ENCODE results near the gene ID2.

Gene ID2, protein sequence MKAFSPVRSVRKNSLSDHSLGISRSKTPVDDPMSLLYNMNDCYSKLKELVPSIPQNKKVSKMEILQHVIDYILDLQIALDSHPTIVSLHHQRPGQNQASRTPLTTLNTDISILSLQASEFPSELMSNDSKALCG

DNA sequence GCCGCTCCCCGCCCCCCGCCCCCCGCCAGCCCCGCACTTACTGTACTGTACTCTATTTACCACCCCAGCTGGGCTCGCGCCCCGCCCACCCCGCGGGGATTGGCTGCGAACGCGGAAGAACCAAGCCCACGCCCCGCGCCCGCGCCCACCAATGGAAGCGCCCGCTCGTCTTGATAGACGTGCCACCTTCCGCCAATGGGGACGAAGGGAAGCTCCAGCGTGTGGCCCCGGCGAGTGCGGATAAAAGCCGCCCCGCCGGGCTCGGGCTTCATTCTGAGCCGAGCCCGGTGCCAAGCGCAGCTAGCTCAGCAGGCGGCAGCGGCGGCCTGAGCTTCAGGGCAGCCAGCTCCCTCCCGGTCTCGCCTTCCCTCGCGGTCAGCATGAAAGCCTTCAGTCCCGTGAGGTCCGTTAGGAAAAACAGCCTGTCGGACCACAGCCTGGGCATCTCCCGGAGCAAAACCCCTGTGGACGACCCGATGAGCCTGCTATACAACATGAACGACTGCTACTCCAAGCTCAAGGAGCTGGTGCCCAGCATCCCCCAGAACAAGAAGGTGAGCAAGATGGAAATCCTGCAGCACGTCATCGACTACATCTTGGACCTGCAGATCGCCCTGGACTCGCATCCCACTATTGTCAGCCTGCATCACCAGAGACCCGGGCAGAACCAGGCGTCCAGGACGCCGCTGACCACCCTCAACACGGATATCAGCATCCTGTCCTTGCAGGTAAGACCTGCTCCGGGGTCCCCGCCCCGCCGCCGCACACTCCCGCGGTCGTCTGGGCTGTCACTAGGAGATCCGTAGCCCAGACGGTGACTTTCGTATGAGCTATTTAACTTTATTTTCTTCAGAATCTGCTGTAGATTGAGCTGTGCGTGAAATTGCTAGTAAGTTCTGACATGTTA lies at the start of gene ID2:
ID2 (plus strand) TSS at position 271 of the 907 bp plus-strand sequence; CDS start at position 381, 110 bp downstream.
- DNase-seq, result peak; percentile 99

DNA sequence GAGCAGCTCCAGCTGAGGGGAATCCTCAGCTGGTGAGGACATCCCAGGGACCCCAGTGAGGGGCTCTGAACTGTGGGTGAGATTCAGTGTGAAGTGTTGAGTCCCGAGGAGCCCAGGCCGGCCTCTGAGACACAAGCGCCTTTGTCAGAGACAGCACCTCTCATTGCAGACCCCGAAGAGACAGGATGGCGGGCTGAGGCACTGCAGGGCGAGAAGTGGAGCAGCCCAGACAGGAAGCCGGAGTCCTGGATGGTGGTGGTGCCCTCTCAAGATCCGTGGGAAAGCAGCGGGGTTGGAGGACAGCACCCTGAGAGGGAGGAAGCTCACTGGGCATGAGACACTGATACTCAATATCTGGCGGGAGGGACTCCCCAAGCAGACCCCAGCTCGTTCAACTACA lies 49.1 kb upstream of the ID2 start:
- no peak for DNase-seq

DNA sequence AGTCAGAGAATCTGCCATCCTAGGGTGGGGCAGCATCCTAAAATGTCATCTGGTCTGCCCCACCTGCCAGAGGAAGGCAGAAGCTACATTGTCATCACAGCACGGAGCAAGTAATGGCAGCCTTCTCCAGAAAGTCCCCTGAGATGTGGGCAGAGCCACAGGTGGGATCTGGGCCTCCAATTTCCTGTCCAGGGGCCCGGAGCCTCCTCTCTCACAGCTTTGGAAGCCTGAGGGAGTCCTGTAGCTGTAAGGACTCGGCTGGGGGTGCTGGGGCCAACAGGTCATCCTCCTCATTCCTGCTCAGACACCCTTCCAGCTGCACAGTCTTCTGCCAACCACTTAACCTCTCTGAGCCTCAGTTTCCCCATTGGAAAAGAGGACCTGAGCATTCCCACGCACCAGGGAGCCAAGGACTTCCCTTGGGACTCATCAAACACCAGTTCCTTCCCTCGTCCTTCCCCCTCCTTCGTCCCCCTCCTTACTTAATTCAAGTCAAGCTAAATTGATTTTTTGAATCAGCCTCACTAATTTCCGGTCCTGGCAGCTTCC lies 48.6 kb upstream of the ID2 start:
- no peak for DNase-seq

DNA sequence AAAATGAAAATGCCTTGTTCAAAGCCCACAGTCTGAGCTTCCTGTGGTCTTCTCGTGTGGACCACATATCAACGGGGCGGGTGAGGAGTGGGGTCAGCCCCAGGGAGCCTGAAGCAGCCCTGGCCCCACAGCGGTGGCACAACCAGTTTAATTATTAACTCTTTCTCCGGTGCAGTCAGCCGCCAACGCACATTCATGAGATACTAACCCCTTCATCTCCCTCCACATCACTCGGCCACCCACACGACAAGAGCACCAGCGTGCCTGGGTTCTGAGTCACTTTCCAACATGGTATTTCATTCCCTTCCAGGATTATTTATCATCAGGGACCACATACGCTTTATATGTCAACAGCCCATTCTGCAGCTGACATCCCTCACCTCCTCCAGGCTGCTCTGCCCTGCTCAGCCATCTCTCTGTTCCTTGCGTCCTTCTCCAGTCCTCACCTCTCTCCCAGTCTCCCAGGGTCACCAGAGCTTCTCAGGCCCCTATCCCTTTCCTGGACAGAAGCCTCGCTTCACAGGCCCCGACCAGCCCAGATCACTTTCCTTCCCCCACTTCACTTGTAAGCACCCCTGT lies 48.0 kb upstream of the ID2 start:
- DNase-seq, result no peak

DNA sequence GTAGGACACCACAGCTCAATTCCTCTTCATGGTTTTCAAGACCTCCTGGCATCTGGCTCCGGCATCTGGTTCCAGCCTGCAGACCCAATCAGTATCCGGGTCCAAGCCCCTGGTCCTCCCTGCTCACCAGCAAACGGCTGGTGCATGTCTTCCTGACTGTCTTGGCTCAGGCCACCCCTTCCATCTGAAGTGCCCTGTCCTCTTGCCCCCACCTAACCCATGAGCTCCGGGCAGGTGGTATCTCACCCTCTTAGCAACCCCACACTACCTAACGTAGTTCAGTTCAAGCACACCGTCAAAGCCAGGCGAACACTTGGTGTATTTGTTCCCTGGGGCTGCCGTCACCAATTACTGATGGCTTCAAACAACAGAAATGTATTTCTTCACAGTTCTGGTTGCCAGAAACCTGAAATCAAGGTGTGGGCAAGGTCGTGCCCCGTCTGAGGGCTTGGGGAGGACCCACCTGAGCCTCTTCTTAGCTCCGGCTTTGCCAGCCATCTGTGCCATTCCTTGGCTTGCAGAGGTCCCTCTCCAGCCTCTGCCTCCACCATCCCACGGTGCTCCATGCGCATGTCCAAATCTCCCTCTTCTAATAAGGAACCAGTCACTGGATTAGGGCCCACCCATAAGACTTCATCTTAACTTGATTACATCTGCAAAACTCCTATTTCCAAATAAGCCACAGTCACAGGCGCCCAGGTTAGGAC lies 47.2 kb upstream of the ID2 start:
- DNase-seq, result no peak

DNA sequence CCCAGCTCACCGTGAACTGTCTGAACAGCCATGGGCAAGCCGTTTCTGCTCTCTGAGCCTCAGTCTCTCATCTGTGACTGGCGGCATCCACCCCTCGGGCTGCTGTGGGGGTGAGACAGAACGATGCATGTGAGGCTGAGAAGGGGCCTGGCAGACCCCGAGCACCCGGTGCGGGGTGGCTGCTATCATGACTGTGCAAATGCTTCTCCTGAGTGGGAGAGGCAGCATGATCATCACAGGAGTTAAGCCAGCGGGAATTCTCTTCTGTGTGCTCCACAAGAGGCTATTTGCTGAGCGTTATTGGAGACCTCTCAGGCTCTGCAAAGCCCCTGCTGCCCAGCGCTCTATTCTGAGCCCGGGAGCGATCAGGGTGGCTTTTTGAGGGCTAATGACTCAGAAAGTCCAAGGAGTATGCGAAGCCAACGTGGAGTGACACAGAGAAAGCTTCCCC lies 45.8 kb upstream of the ID2 start:
- DNase-seq, result no peak

DNA sequence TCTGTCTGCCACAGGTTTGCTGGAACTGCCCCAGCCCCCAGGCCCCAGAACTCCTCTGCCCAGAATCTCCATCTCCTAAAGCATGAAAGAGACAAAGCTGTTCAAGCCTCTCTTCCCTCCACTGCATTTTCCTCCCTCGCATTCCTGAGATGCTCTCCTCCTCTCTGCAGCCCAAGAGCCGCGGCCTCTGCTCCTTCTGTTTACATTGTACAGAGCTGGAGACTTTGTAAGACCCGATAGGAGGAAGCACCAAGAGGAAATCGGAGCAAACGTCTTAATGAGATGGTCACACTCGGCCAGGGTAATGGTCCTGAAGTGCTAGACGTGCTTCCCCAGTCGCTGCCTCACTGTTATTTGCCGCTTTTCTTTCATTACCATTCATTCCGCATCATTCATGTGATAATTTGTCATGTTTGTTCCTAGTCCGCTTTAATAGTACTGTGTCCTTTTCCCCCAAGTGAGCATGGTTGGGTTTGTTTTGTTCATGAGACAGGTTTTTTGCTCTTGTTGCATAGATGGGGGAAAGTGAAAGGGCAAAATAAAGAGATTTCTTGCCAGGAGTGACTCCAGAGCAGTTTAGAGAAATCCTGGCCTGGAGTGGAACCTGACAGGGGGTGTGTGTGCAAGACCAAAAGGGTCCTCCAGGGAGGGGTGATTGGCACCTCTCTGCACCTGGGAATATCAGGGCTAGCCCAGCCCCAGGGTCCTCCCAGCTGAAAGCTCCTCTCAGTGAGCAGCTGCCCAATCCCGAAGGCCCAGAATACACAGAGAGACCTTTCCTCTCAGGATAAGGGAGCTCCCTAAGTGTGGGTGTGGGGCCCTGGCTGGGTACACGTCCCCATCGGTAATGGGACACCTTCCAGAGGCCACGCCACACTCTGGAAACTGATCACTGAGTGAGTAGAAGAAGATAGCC lies 44.9 kb upstream of the ID2 start:
- no peak for DNase-seq

DNA sequence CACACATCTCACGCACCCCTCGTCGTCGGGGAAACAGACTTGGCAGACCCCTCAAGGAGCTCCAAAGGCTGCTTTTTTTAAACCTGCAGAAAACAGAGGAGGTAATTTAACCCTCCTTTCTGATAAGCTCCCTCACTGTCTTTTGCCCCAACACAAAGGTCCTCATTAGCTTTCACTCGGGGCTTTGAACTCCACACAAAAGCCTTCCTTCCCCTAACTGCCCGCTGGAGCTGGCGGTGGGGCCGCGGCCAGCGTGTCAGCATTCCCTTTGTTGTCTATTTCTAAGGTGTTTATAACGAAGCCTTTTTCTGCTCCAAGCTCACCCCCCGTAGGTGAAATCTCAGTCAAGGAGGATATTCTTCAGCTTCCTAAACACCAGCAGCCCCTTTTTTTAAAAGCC lies 43.5 kb upstream of the ID2 start:
- no peak for DNase-seq

DNA sequence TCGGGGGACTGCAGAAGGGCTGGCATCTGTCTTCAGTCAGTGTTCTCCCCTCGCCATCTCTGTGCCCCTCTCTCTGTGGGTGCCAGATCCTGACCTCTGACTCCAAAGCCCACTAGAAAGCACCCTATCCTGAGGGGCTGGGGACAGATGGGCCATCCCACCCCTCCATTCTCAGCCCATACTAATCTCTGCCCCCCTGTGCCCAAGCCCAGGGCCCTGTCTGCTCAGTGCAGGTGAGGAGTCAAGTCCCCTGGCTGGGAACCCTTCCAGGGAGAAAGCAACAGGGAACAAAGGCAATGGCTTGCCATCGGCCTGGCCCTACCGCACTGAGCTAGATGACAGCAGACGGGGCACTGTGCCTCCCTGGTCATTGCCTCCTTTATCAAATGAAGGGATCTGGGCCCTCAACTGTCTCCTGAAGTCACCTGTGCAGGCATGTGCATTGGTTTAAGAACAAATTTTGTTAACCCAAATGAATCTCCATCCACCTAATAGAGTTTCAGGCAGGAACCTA lies 42.7 kb upstream of the ID2 start:
- no peak for DNase-seq

DNA sequence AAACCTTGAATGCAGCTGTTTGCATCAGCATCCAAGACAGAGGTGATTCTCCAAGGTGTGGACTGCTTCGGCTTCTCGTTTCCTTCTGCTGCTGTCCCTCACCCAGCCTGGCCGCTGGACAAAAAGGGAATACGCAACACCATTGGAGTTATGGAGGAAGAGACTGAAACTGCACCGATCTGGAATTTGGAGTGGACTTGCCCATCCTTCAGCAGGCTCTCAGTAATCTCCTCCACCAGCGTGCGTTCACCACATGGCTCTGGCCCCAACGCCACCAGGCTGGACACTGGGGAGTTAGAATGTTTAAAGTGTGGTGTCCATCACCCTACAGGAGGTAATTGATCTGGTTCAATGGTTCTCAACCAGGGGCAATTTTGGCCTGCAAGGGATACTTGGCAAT lies 41.4 kb upstream of the ID2 start:
- no peak for DNase-seq

DNA sequence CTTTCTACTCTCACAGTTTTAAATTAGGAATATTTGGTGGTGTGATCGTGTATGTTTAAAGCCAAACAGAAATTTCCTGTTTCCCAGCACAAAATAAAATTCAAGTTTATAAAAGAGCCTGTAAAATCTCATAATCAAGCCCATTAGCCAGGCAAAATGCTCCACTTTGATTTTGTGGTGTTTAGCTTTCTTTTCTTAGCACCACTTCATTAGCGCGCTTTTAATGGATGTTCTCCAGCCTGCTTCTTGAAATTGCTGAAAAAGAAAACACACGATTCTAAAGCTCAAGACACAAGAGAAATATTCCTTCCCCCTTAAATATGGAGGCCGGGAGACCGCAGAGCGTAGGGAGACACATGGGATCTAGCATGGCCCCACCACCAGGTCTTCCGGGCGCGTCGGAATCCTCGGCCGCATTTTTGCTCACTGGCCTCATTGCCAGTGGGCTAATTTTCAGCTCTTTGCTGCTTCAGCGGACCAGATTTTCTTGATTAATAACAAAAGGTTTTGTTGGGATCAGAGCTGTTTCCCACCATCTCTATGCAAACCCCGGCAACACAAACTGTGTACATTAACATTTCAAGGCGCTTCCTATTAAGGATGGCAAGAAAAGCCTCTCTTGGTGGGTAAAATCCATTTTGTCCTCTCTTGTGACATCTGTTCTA lies 40.4 kb upstream of the ID2 start:
- DNase-seq, result no peak

DNA sequence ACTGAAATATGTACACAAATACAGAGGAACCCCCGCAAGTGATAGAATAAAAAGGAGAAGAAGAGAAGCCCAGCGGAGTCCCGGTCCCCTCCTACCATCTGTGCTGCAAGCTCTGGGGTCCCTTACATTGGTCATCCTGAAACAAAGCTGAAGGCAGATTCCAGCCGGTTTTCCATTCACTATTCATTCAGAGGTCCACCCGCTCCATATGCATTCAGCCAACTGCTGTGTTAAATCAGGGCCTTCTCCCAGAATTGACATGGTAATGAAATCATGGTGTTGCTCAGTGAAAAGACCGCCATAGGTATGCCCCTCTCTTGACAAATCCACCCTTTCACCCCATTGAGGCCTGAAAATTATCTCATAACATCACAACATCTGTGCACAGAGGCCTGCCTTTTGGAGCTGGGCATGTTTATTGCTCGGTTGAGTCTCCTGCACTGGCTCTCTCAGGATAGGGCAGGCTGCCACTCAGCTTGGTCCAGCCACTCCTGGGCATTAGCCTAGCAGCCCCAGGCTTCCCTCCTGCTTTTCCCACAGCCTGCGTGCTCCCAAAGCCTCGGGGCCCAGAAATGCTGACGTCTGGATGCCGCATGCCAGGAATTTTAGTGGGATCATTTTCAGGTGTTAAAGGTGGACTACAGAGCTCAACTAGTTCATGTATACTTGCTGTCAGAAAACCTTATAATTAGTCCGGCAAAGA lies 39.3 kb upstream of the ID2 start:
- DNase-seq, result no peak

DNA sequence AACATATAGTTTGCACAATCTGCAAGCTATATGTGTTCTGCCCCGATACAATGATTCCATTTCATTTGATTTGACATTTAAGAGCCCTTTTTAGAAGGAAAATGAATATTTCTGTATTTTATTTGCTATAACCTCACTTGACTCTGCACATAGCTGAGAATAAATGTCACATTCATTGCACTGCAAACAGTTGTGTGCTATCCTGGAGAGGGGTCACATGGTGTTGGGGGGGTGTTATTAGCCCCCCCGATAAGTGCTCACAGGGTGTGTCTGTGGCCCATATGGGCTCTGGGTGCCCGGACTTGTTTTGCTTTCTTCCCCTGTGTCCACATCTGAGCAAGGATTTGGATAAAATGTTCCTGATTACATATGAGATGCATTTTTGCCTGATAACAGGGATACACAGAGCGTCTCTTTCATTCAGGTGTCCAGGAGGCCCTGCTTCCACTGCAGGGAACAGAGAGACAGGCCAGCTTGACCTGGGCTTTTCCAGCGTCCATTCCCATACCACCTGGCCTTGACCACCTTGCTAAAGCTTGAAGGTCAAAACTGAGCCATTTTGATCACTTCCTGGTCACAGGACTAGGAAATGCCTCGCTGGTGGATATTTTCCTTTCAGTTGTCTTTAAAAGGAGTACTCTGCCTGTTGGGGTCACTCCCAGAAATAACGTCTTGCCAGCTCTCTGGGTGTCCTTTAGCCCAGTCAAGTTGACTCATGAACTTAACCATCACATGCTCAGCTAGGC lies 38.4 kb upstream of the ID2 start:
- DNase-seq, result no peak

DNA sequence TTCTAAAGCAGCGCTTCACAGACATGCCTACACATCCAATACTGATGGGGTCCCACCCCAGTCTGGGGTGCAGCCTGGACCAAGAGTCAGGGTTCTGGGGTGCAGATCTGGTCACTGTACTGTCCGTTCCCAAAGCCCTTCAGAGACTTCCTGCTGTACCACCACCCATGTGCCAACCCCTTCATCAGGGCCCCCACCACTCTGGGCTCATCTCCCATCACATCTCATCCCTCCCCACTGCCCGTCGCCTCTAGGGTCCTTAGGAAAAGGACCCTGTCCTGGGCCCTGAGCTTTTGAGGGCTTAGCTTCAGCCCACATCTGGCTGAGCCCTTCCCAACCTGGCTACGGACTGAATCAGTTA lies 37.9 kb upstream of the ID2 start:
- DNase-seq, result no peak

DNA sequence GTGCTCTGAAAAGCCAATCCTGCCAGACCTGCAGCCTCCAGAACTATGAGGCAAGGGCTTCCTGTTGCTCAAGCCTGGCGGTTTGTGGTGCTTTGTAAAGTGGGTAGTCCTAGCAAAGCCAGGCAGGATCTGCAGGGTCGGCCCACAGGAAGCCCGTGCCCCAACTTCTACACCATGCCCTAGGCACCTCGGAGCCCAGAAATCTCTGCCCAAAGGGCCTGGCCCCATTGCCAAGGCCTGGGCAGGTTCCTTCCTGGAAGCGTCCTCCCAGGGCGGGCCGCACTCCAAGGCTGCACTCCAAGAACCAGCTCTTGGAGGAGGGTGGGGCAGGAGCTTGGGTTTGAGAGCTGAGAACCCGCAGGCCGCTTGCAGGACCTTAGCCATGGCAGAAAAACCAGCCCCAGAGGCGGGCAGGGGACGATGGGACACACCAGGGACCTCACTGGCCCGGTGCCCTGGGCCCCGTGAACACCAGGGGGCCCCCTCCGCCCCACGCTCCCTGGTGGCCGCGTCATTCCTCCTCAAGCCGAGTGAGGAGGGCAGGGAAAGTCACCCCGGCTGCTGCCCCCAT lies 37.2 kb upstream of the ID2 start:
- DNase-seq, result no peak

DNA sequence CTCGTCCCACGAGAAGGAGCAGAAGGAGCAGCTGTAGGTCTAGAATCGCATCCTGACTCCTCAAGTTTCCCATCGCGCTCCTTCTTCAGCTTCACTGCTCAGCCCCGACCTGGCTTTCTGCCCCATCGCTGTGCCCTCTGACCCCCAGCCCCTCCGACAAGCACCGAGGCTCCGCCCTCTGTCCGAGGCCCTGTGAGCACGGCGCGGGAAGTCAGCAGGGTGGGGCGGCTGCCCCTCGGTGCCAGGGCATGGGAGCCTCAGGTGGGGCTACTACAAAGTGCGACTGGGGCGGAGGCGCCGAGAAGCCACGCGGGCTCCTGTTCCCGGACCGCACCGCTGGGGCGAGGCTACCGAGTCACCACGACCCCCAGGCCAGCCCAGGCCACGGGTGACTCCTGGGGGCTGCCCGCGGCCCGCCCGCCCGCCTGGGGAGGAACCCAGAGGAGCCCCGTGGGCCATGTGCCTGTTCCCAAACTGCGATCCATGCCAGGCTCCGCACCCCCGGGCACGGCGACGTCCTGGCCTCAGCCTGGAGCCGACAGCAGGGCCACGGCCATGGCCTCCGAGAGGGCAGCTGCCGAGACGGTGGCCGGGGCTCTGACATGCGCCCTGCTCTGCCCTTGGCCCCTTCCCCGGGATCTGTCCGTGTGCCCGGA lies 36.6 kb upstream of the ID2 start:
- DNase-seq, result no peak

DNA sequence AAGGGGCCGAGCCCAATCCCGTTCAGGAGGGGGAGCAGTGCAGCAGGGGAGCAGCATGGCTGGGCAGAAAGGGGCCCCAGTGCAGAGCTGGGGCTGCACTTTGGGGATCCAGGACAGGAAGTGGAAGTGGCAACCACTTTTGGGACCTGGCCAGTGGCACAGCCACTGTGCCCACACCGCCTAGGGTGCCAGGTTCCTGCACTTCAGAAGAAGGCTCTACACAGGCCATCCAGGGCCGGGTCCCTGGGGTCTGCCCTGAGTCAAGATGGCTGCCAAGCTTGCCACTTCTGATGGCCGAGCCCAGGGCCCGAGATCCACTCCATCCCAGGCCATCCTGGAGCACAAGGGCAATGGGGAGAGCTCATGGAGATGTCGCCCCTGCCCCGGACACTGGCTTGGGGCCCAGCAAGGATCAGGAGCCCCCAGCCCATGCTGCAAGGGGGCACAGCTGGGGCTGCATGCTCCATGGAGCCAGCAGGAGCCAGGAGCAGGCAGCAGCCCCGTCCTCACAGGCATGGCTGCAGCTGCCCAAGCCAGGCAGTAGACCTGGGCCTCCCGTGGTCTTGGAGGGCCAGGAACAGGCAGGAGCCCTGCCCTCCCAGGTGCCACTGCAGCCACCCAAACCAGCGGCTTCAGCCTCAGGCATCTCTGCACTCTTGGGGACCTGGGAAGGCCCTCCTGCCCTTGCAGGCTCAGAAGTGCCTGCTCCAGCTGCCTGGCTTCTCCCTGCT lies 35.0 kb upstream of the ID2 start:
- no peak for DNase-seq

DNA sequence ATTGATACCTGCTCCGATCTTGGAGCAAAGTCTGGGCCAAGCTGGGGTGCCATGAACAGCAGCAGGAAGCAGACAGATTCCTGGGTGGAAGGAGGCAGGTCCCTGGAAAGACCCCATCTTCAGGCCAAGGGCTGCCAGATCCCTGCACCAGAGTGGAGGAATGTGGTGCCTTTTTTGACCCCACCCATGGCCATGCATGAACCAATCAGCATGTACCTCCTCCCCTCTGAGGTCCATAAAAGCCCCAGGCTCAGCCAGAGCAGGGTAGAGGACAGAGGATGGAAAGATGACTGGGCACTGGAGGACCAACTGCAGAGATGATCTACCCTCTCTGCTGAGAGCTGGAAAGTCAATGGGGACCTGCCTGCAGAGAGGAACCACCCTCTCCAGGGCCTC lies 34.4 kb upstream of the ID2 start:
- no peak for DNase-seq
